HG03175 (cell line): ENCODE measurements around the gene EIF1B.

Experiments
- ATAC-seq: cut with Tn5 transposase; IDR thresholded peaks from one replicate; pipeline ENCODE4 v1.9.1; 2021; ENCODE audit warnings: mild to moderate bottlenecking, moderate library complexity; ENCODE audit not compliant: unreplicated experiment

Gene EIF1B

GRCh38 chr3:40340541-40341170 lies 31.1 kb downstream of the EIF1B start:
- no peak for ATAC-seq

DNA sequence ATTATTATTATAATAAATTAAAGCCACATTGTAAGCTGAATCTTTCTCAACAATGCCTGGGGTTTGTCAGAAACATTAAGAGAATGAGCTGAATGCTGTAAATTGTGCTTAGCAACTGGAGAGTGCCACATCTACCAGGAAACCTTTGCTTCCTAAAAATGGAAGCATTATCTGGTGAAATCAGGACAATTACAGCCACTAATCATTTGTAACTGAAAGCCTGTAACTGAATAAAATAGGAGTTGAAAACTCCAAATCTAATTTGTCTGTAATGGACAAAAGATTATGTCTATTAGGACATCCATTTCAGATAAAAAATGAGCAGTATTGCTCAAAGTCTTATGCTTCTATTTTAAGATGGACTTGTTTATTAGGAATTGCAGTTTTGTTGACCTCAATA lies 32.2 kb downstream of the EIF1B start:
- ATAC-seq, result no peak

DNA sequence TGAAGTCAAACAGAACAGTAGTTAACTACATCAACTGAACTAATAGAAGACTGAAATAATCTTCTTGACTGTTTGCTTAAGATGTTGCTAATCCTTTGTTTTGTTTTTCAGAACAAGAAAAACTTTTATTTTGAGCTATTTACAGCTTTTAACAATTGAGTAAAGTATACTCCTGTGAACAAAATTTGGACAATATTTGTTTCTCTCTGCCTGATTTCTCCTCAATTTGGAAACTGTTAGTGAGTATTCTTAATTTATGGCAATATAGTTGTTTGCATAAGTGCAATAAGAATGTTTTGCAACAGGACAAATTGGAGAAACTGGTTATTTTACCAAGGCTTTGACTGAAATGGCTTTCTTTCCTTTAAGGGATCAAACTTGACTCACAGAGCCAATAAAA lies 41.0 kb downstream of the EIF1B start:
- ATAC-seq, result no peak

DNA sequence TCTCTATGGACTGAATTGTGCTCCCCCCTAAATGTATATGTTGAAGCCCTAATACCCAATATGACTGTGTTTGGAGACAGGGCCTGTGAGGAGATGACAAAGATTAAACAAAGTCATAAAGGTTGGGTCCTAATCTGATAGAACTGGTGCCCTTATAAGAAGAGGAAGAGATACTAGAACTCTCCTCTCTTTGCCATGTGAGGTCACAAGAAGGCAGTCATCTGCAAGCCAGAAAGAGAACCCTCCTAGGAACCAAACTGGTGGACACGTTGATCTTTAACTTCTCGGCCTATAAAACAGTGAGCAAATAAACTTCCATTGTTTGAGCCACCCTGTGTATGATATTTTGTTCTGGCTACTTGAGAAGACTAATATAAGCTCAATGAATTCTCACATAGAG lies 45.9 kb downstream of the EIF1B start:
- ATAC-seq, result no peak

- no peak for ATAC-seq
Measured at GRCh38 chr3:40358454-40358853, 48.9 kb downstream of the EIF1B start.
